H9 (cell line): ENCODE results near the gene SNW1. TPM values are rescaled to one million over a fixed set of nuclear protein-coding genes. Genes with fewer than 3 reads are reported as not detected.

ENCODE experiments used
- DNase-seq: peaks from one replicate; pipeline ENCODE4 v3.0.0-alpha.2; 2017
- H2AFZ ChIP-seq: one replicate; pipeline ENCODE4 v1.6.1; 2013; ENCODE audit warnings: mild to moderate bottlenecking, low read length, control low read depth, moderate library complexity
- H2AK5ac ChIP-seq: 2 replicates; pipeline ENCODE4 v1.6.1; 2013; ENCODE audit warnings: low read length, control low read depth, mixed read lengths; ENCODE audit not compliant: insufficient read length
- H2BK120ac ChIP-seq: one replicate; pipeline ENCODE4 v1.6.1; 2013; ENCODE audit warnings: low read depth, mild to moderate bottlenecking, low read length, control low read depth, inconsistent platforms; ENCODE audit not compliant: poor library complexity, severe bottlenecking
- H2BK12ac ChIP-seq: 2 replicates; pipeline ENCODE4 v1.6.1; 2013; ENCODE audit warnings: low read length, control low read depth, mixed read lengths, low read depth; ENCODE audit not compliant: insufficient read length
- H2BK15ac ChIP-seq: 2 replicates; pipeline ENCODE4 v1.6.1; 2013; ENCODE audit warnings: low read depth, low read length, control low read depth
- H2BK20ac ChIP-seq: one replicate; pipeline ENCODE4 v1.6.1; 2013; ENCODE audit warnings: low read depth, mild to moderate bottlenecking, low read length, control low read depth, inconsistent platforms; ENCODE audit not compliant: poor library complexity, severe bottlenecking
- H2BK5ac ChIP-seq: 2 replicates; pipeline ENCODE4 v1.6.1; 2013; ENCODE audit warnings: low read length, control low read depth, mixed read lengths; ENCODE audit not compliant: insufficient read length
- H3K14ac ChIP-seq: 2 replicates; pipeline ENCODE4 v1.6.1; 2013; ENCODE audit warnings: low read length, control low read depth; ENCODE audit not compliant: insufficient read depth
- H3K18ac ChIP-seq: 2 replicates; pipeline ENCODE4 v1.6.1; 2013; ENCODE audit warnings: low read depth, mild to moderate bottlenecking, mixed read lengths, low read length, control low read depth; ENCODE audit not compliant: insufficient read length
- H3K23ac ChIP-seq: 2 replicates; pipeline ENCODE4 v1.6.1; 2013; ENCODE audit warnings: low read length, control low read depth, mixed read lengths, low read depth; ENCODE audit not compliant: insufficient read length
- H3K23me2 ChIP-seq: 2 replicates; pipeline ENCODE4 v1.6.1; 2013; ENCODE audit warnings: low read depth, mild to moderate bottlenecking, mixed read lengths, low read length, control low read depth; ENCODE audit not compliant: insufficient read length, poor library complexity, severe bottlenecking
- H3K27ac ChIP-seq: 2 replicates; pipeline ENCODE4 v1.5.1; 2013; ENCODE audit warnings: low read length, control low read depth, mixed read lengths, low read depth; ENCODE audit not compliant: insufficient read length
- H3K27me3 ChIP-seq: 2 replicates; pipeline ENCODE4 v1.6.1; 2013; ENCODE audit warnings: low read length, control low read depth, inconsistent platforms; ENCODE audit not compliant: insufficient read depth
- H3K4ac ChIP-seq: 2 replicates; pipeline ENCODE4 v1.6.1; 2013; ENCODE audit warnings: low read depth, mild to moderate bottlenecking, control low read depth, inconsistent platforms, low read length, moderate library complexity
- H3K4me1 ChIP-seq: 2 replicates; pipeline ENCODE4 v1.6.1; 2013; ENCODE audit warnings: low read length, control low read depth, inconsistent platforms; ENCODE audit not compliant: insufficient read depth
- H3K4me2 ChIP-seq: 2 replicates; pipeline ENCODE4 v1.6.1; 2013; ENCODE audit warnings: low read length, control low read depth, mixed read lengths; ENCODE audit not compliant: insufficient read length, insufficient read depth
- H3K56ac ChIP-seq: 2 replicates; pipeline ENCODE4 v1.6.1; 2013; ENCODE audit warnings: low read depth, mild to moderate bottlenecking, mixed read lengths, low read length, control low read depth; ENCODE audit not compliant: insufficient read length
- H3K79me1 ChIP-seq: 2 replicates; pipeline ENCODE4 v1.6.1; 2013; ENCODE audit warnings: low read depth, mild to moderate bottlenecking, moderate library complexity, low read length, control low read depth, inconsistent platforms; ENCODE audit not compliant: insufficient read depth, poor library complexity, severe bottlenecking
- H3K79me2 ChIP-seq: 2 replicates; pipeline ENCODE4 v1.6.1; 2013; ENCODE audit warnings: low read length, control low read depth, inconsistent platforms; ENCODE audit not compliant: insufficient read depth
- H3K9ac ChIP-seq: 2 replicates; pipeline ENCODE4 v1.6.1; 2013; ENCODE audit warnings: low read length, control low read depth, mixed read lengths; ENCODE audit not compliant: insufficient read length; ENCODE audit errors: extremely low read depth
- H3K9me3 ChIP-seq: one replicate; pipeline ENCODE4 v1.6.1; 2013; ENCODE audit warnings: low read depth, low read length, inconsistent platforms; ENCODE audit not compliant: control insufficient read depth
- H3T11ph ChIP-seq: one replicate; pipeline ENCODE4 v1.6.1; 2013; ENCODE audit warnings: mild to moderate bottlenecking, low read length, control low read depth, inconsistent platforms
- H4K20me1 ChIP-seq: one replicate; pipeline ENCODE4 v1.6.1; 2013; ENCODE audit not compliant: control insufficient read depth, insufficient read length, insufficient read depth
- H4K5ac ChIP-seq: 2 replicates; pipeline ENCODE4 v1.6.1; 2013; ENCODE audit warnings: low read depth, mild to moderate bottlenecking, mixed read lengths, low read length, control low read depth; ENCODE audit not compliant: insufficient read length
- H4K8ac ChIP-seq: replicated peaks from 2 replicates; pipeline ENCODE4 v1.6.1; 2013; ENCODE audit warnings: low read length, control low read depth, mixed read lengths, low read depth; ENCODE audit not compliant: insufficient read length
- H4K91ac ChIP-seq: 2 replicates; pipeline ENCODE4 v1.6.1; 2013; ENCODE audit warnings: low read depth, mild to moderate bottlenecking, moderate library complexity, mixed read lengths, low read length, control low read depth; ENCODE audit not compliant: insufficient read length
- H3K27ac Mint-ChIP-seq, 3 experiments: 2 replicates in 2 of 3; 3 replicates in 1 of 3; pipeline ENCODE4 v1.8.0; 2020 to 2021; ENCODE audit warnings: mixed read lengths in 3 of 3, mild to moderate bottlenecking in 1 of 3, moderate library complexity in 1 of 3
- H3K27me3 Mint-ChIP-seq: 2 replicates; pipeline ENCODE4 v1.8.0; 2021; ENCODE audit warnings: low read depth, mild to moderate bottlenecking, moderate library complexity, mixed read lengths
- H3K36me3 Mint-ChIP-seq, 3 experiments: 2 replicates in 2 of 3; 3 replicates in 1 of 3; pipeline ENCODE4 v1.8.0; 2020 to 2021; ENCODE audit warnings: low read depth in 3 of 3, mixed read lengths in 3 of 3; ENCODE audit not compliant: insufficient read depth in 1 of 3
- H3K4me1 Mint-ChIP-seq, 2 experiments: 2 replicates each; pipeline ENCODE4 v1.8.0; 2020; ENCODE audit warnings: mixed read lengths in 2 of 2
- H3K4me3 Mint-ChIP-seq, 2 experiments: 2 replicates in 1 of 2; 3 replicates in 1 of 2; pipeline ENCODE4 v1.8.0; 2020 to 2021; ENCODE audit warnings: mild to moderate bottlenecking in 2 of 2, mixed read lengths in 2 of 2, moderate library complexity in 1 of 2
- H3K9me3 Mint-ChIP-seq, 2 experiments: 2 replicates in 1 of 2; 3 replicates in 1 of 2; pipeline ENCODE4 v1.8.0; 2020; ENCODE audit warnings: mild to moderate bottlenecking in 2 of 2, mixed read lengths in 2 of 2, moderate library complexity in 1 of 2
- CTCF ChIP-seq: fragments of 200-600 bp; sonication (generic); conservative IDR thresholded peaks from 3 replicates; pipeline ENCODE4 v1.8.0; 2021; ENCODE audit warnings: antibody characterized with exemption, mild to moderate bottlenecking
- WGBS: extraction: QIAGEN DNeasy Blood & Tissue Kit; methylation state at CpG from one replicate; pipeline ENCODE4 v1.1.7; 2013; ENCODE audit warnings: missing lambda C conversion rate, low lambda C conversion rate, mixed read lengths; ENCODE audit not compliant: insufficient read length; ENCODE audit errors: extremely low coverage; 5-methylcytosine and 5-hydroxymethylcytosine counted together
- total RNA-seq: library from RNA; stranded (reverse); gene quantifications from 2 replicates; pipeline ENCODE4 v1.2.1, GENCODE V29; 2021

The SNW1 gene
- total RNA-seq, 1 experiment from 2014 or later, result 103 TPM

DNA sequence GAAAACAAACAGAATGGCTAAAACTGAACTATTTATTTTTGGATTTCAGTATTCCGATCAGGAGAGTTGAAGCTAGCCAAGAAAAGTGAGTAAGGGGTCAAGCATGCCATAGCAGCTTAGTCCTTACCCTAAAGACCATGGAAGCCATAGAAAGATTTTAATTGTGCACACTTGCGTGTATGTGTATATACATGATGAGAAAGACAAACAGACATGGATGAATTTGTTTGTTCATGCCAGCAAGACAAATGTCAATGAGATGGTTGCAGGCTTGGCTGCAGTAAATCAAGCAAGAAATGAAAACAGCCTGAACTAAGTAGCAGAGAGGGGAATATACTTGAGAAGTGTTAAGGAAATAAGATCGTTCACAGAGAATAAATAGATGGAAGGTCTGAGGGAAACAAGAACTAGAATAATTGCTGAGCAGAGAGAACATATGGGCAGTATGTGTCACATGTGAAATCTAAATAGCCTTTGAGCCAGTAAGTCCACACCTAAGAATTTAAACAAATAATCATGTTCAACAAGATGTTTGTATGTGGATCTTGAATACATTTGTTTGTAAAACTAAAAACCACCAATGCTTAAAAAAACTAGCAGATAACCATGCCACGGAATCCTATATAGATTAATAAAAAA lies 14.8 kb downstream of the SNW1 start:
- H3K27ac Mint-ChIP-seq, result no peak overlapping the region
- DNase-seq, result no peak
- no peaks in the 10 kb centered on the region for H4K20me1 ChIP-seq
- no peak overlapping the region for H3K4me3 Mint-ChIP-seq
- H3K23ac ChIP-seq, result no peak overlapping the region
- H3K27me3 Mint-ChIP-seq, result no peaks in the 10 kb centered on the region
- H4K91ac ChIP-seq, result no peak overlapping the region
- no peak overlapping the region for H2AFZ ChIP-seq
- no peak overlapping the region for H3K56ac ChIP-seq
- H3K9me3 ChIP-seq, result no peaks in the 10 kb centered on the region
- H3K79me2 ChIP-seq, result no peaks in the 10 kb centered on the region; the same call in 1 of the 2 replicates
- H3T11ph ChIP-seq, result no peak overlapping the region
- H3K27me3 ChIP-seq, result no peaks in the 10 kb centered on the region
- no peak for TF ChIP-seq CTCF
- H3K9ac ChIP-seq, result no peak overlapping the region
- H3K79me1 ChIP-seq, result no peaks in the 10 kb centered on the region
- no peak overlapping the region for H4K8ac ChIP-seq
- H3K4me1 ChIP-seq, result no peaks in the 10 kb centered on the region
- no peak overlapping the region for H3K27ac ChIP-seq
- H3K23me2 ChIP-seq, result no peaks in the 10 kb centered on the region
- H2BK20ac ChIP-seq, result no peak overlapping the region
- no peak overlapping the region for H3K4ac ChIP-seq
- WGBS, result no CpG with 5 or more reads among the region's 4 CpGs
- H3K9me3 Mint-ChIP-seq, result peaks cover 3 to 4% of the 10 kb centered on the region in 2 experiments; a peak in 2 of 5 replicates
- no peak overlapping the region for H4K5ac ChIP-seq
- H2BK120ac ChIP-seq, result no peak overlapping the region
- H2AK5ac ChIP-seq, result no peak overlapping the region
- H2BK12ac ChIP-seq, result no peak overlapping the region
- H3K14ac ChIP-seq, result no peak overlapping the region
- peaks cover 49 to 74% (median 73%) of the 10 kb centered on the region in 3 experiments for H3K36me3 Mint-ChIP-seq
- H2BK5ac ChIP-seq, result no peak overlapping the region
- no peaks in the 10 kb centered on the region for H3K4me1 Mint-ChIP-seq
- no peak overlapping the region for H3K18ac ChIP-seq
- H2BK15ac ChIP-seq, result no peak overlapping the region
- no peak overlapping the region for H3K4me2 ChIP-seq
